Brain microvascular endothelial cell (primary cell): ENCODE results near the gene TEX54.

Source experiments
- DNase-seq: peaks from one replicate; pipeline ENCODE4 v3.0.0-alpha.2; 2020
- H3K27ac ChIP-seq: fragments of 250-450 bp; sonication (Bioruptor Pico); 2 replicates; pipeline ENCODE4 v1.5.1; 2020; ENCODE audit warnings: mild to moderate bottlenecking, moderate library complexity
- H3K27me3 ChIP-seq: fragments of 250-450 bp; sonication (Bioruptor Pico); replicated peaks from 2 replicates; pipeline ENCODE4 v1.5.1; 2020; ENCODE audit warnings: mild to moderate bottlenecking
- H3K36me3 ChIP-seq: fragments of 250-450 bp; sonication (Bioruptor Pico); replicated peaks from 2 replicates; pipeline ENCODE4 v1.5.1; 2020; ENCODE audit warnings: mild to moderate bottlenecking
- H3K4me3 ChIP-seq: 2 replicates; pipeline ENCODE4 v1.5.1; 2011; ENCODE audit warnings: low read depth, mild to moderate bottlenecking, control low read depth, low read length, moderate library complexity
- CTCF ChIP-seq: IDR thresholded peaks from 2 replicates; pipeline ENCODE4 v1.5.1; 2011; ENCODE audit warnings: low read depth, mild to moderate bottlenecking, moderate library complexity, low read length, control low read depth, inconsistent platforms; ENCODE audit errors: missing control alignments
- in situ Hi-C: cut with HindIII; loops from 2 replicates; pipeline ENCODE4 v1.10.0; 2017; ENCODE audit warnings: low sequenced_read_pairs, low pct_ligation_motif_present

The TEX54 gene

GRCh38 chr11:62879235-62879978, 46.8 kb upstream of the TEX54 start:
- no peak for DNase-seq
- in situ Hi-C loops = no loop called here
- TF ChIP-seq CTCF = no peak
- Histone ChIP-seq H3K4me3 (peak overlapping the region; percentile 100), H3K27ac (peak overlapping the region; percentile 97), H3K36me3 (peaks cover 28% of the 10 kb centered on the region), H3K27me3 (no peaks in the 10 kb centered on the region)

- DNase-seq = no peak
- in situ Hi-C loops = no loop called here
- H3K36me3 ChIP-seq = peaks cover 3% of the 10 kb centered on the region
- no peak overlapping the region for H3K4me3 ChIP-seq
- TF ChIP-seq CTCF = no peak
- no peaks in the 10 kb centered on the region for H3K27me3 ChIP-seq
- H3K27ac ChIP-seq = no peak overlapping the region
Measured at GRCh38 chr11:62876712-62877111, 44.1 kb upstream of the TEX54 start.

GRCh38 chr11:62875698-62876478, 43.2 kb upstream of the TEX54 start:
- TF ChIP-seq CTCF = peak; percentile 23
- Histone ChIP-seq H3K27me3 (no peaks in the 10 kb centered on the region), H3K27ac (no peak overlapping the region), H3K36me3 (peaks cover 1% of the 10 kb centered on the region), H3K4me3 (no peak overlapping the region)
- in situ Hi-C loops = no loop called here
- DNase-seq = no peak

- in situ Hi-C loops = no loop called here
- H3K4me3 ChIP-seq = no peak overlapping the region
- H3K27ac ChIP-seq = no peak overlapping the region
- TF ChIP-seq CTCF = no peak
- no peaks in the 10 kb centered on the region for H3K27me3 ChIP-seq
- H3K36me3 ChIP-seq = no peaks in the 10 kb centered on the region
- no peak for DNase-seq
Measured at GRCh38 chr11:62874851-62875250, 42.2 kb upstream of the TEX54 start.

GRCh38 chr11:62865635-62866034, 33.0 kb upstream of the TEX54 start:
- Histone ChIP-seq H3K27ac (no peak overlapping the region), H3K36me3 (no peaks in the 10 kb centered on the region), H3K27me3 (no peaks in the 10 kb centered on the region), H3K4me3 (no peak overlapping the region)
- in situ Hi-C loops = no loop called here
- TF ChIP-seq CTCF = no peak
- no peak for DNase-seq
